Stomach (tissue), 9 donors: Measurements from ENCODE around the gene CHRM4. TPM values are rescaled to one million over a fixed set of nuclear protein-coding genes. Genes with fewer than 3 reads are reported as not detected.

Experiments used
- DNase-seq, 2 donors: peaks; one replicate each; pipeline versions ENCODE4 v3.0.0 to v3.0.0-alpha.2; 2013 to 2019
- H3K27ac ChIP-seq, 5 donors: fragments of 200-600 bp in 4 of 5; sonication (generic) in 4 of 5; one replicate each; pipeline ENCODE4 v1.5.1; 2013 to 2019; ENCODE audit warnings: mild to moderate bottlenecking in 1 of 5, moderate library complexity in 1 of 5
- H3K27me3 ChIP-seq, 3 donors: fragments of 200-600 bp; sonication (generic); one replicate each; pipeline ENCODE4 v1.5.1; 2017 to 2019; ENCODE audit warnings: mixed run types in 1 of 3
- H3K36me3 ChIP-seq, 4 donors: fragments of 200-600 bp; sonication (generic); 1 replicate in 3 of 4; 2 replicates in 1 of 4; pipeline ENCODE4 v1.5.1; 2016 to 2019
- H3K4me1 ChIP-seq, 4 donors: fragments of 200-600 bp; sonication (generic); one replicate each; pipeline ENCODE4 v1.5.1; 2016 to 2019
- H3K4me3 ChIP-seq, 4 donors: fragments of 200-600 bp; sonication (generic) in 3 of 4; one replicate each; pipeline ENCODE4 v1.5.1; 2016 to 2019; ENCODE audit warnings: mild to moderate bottlenecking in 1 of 4
- H3K9me3 ChIP-seq, 4 donors: fragments of 200-600 bp; sonication (generic); one replicate each; pipeline ENCODE4 v1.5.1; 2016 to 2019
- EP300 ChIP-seq: sonication (generic); formaldehyde crosslinking; IDR thresholded peaks from one replicate; pipeline ENCODE4 v1.6.1; 2017; ENCODE audit warnings: antibody characterized with exemption
- POLR2A ChIP-seq, 4 donors: fragments of 450-650 bp; IDR thresholded peaks; one replicate each; pipeline ENCODE4 v1.6.1; 2016; ENCODE audit warnings: antibody characterized with exemption in 4 of 4, control low read depth in 2 of 4, mild to moderate bottlenecking in 1 of 4, moderate library complexity in 1 of 4
- POLR2AphosphoS5 ChIP-seq, 3 donors: sonication (generic); formaldehyde crosslinking; IDR thresholded peaks; one replicate each; pipeline ENCODE4 v1.6.1; 2016; ENCODE audit warnings: antibody characterized with exemption in 3 of 3
- whole genome bisulfite sequencing, 5 donors: extraction: QIAGEN DNeasy Blood & Tissue Kit in 3 of 5; methylation state at CpG; one replicate each; pipeline versions ENCODE4 v1.1.5 to v1.1.7; 2013 to 2018; 5-methylcytosine and 5-hydroxymethylcytosine counted together
- intact Hi-C: fragments of 100-400 bp; cut with DNase I; formaldehyde crosslinking; loops from one replicate; pipeline ENCODE4 v1.15.1; 2023; ENCODE audit warnings: low total_unique reads
- polyA plus RNA-seq, 3 donors: library from polyadenylated mRNA; stranded (reverse); fragments of 200-250 nt; gene quantifications; one replicate each; pipeline ENCODE4 v1.2.3, GENCODE V29; 2013
- total RNA-seq, 5 donors: library from RNA; depleted of rRNA; stranded (reverse); fragments of >200 nt; gene quantifications; one replicate each; pipeline versions ENCODE4 v1.1.0 to v1.2.3, GENCODE V29; 2014 to 2016
- TF ChIP-seq, protein P1 (sequence below), 7 experiments: fragments of 450-650 bp in 4 of 7; fragments of 200-600 bp in 3 of 7; sonication (generic) in 3 of 7; IDR thresholded peaks; one replicate each; pipeline ENCODE4 v1.5.1; 2016 to 2019; ENCODE audit warnings: antibody characterized with exemption in 7 of 7, control low read depth in 2 of 7, mild to moderate bottlenecking in 1 of 7
- donor health status: healthy with polysubstance abuse.
- donor health status: Bipolar disorder and iron deficiency.
- donor health status: healthy.

CHRM4 gene
- total and polyA plus RNA-seq, 8 donors, result 0.37 to 2.8 TPM; not detected in 6

DNA sequence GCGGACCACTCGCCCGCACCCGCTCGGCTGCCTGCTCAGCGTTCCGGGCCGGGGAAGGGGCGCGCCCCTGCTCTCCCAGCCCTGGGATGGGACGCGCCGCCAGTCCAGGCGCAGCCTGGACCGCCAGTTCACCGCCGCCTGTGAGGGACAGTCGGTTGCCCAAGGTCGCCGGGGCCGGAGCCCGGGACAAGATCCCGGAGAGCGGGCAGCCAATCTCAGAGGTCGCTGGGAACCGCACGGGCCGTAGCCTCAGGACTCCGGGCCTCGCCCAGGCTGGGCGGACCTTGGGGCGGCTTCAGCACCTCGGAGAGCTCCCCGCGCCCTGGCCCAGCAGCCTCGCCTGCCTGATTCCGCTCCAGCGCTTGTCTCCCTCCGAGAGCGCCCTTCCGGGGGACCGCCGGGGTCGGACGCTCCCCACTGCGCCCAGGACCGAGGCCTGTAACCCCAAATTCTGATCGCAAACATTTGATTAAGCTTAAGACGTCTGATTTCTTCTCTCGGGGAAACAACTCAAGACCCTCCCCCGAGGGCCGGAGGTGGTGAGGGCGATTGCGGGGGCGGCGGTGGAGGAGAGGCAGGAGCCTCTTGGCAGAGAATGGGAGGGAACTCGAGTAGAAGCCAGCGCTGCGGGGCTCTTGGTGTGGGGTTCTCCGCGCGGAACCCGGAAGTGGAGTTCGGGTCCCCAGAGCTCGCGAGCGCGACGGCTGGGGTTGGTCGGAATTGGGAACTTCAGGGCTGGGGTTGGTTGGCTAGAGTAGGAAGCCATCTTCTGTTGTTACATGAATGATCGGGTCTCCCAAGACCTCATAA lies 1.1 kb upstream of the CHRM4 start:
- Histone ChIP-seq H3K4me3 (peak overlapping the region; percentile 40 to 63 (median 47)), H3K4me1 (peaks cover 41 to 49% (median 46%) of the 10 kb centered on the region in 4 donors)

DNA sequence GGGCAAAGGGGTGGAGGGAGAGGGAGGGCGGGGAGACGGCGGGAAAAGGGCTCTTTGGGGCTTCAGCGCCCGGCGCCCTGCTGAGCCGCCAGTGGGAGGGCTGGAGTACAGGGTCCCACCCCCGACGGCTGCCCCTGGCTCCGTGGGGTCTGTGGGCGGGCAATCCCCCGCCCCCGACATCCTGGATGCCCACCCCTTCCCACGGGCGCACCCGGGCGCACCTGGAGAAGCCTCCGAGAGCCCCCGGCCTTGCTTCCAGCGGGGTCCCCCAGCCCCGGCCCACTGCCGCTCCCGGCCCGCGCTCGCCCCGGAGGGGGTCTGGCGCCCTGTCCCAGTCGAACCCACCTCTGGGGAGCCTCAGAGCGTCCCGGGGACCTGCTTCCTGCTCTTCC lies 394 bp downstream of the CHRM4 start:
- Histone ChIP-seq H3K27me3 (peaks cover 17 to 73% (median 58%) of the 10 kb centered on the region in 3 donors), H3K4me3 (peak overlapping the region; percentile 23 to 63 (median 47))

More for the DNA sequence above, 1.1 kb upstream of the CHRM4 start:
- intact Hi-C loops, result loop anchor here (5.0 kb wide), 1 partner anchor 140 kb away; no protein-coding TSS in a partner anchor
- H3K27me3 ChIP-seq, result peaks cover 17 to 58% (median 49%) of the 10 kb centered on the region in 3 donors
- H3K27ac ChIP-seq, result no peak overlapping the region
- no peaks in the 10 kb centered on the region for H3K9me3 ChIP-seq
- TF ChIP-seq, protein P1, sequence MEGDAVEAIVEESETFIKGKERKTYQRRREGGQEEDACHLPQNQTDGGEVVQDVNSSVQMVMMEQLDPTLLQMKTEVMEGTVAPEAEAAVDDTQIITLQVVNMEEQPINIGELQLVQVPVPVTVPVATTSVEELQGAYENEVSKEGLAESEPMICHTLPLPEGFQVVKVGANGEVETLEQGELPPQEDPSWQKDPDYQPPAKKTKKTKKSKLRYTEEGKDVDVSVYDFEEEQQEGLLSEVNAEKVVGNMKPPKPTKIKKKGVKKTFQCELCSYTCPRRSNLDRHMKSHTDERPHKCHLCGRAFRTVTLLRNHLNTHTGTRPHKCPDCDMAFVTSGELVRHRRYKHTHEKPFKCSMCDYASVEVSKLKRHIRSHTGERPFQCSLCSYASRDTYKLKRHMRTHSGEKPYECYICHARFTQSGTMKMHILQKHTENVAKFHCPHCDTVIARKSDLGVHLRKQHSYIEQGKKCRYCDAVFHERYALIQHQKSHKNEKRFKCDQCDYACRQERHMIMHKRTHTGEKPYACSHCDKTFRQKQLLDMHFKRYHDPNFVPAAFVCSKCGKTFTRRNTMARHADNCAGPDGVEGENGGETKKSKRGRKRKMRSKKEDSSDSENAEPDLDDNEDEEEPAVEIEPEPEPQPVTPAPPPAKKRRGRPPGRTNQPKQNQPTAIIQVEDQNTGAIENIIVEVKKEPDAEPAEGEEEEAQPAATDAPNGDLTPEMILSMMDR (IDR thresholded peaks at IDR 0.05), result no peak
- TF ChIP-seq POLR2AphosphoS5 (IDR thresholded peaks at IDR 0.05), result peak in 1 of 3 donors; percentile 43
- WGBS, 5 donors, result 2 to 15% (median 3%) methylated on average over 18 to 71 of the region's 71 CpGs
- DNase-seq, result peak; percentile 87 to 96
- peaks cover 10 to 23% (median 21%) of the 10 kb centered on the region in 4 donors for H3K36me3 ChIP-seq

GRCh38 chr11:46390331-46391171 lies 1.0 kb downstream of the CHRM4 start:
- DNase-seq, result no peak
- no peak overlapping the region for H3K27ac ChIP-seq
- H3K36me3 ChIP-seq, result peaks cover 0 to 2% (median under 1%) of the 10 kb centered on the region in 4 donors
- TF ChIP-seq EP300 (no peak), POLR2AphosphoS5 (IDR thresholded peaks at IDR 0.05) (no peak), POLR2A (IDR thresholded peaks at IDR 0.05) (no peak)
- TF ChIP-seq, protein P1 (IDR thresholded peaks at IDR 0.05), result no peak
- H3K4me1 ChIP-seq, result peaks cover 41 to 49% (median 46%) of the 10 kb centered on the region in 4 donors
- intact Hi-C loops, result loop anchor here (5.0 kb wide), 1 partner anchor 142 kb away; no protein-coding TSS in a partner anchor
- peak overlapping the region in 3 of 4 donors; percentile 23 to 63 (median 51) for H3K4me3 ChIP-seq
- H3K27me3 ChIP-seq, result peaks cover 17 to 79% (median 58%) of the 10 kb centered on the region in 3 donors
- WGBS, 5 donors, result 4 to 8% (median 6%) methylated on average over 34 to 49 of the region's 49 CpGs
- no peaks in the 10 kb centered on the region for H3K9me3 ChIP-seq

More for the DNA sequence above, 394 bp downstream of the CHRM4 start:
- WGBS, 5 donors, result 0 to 3% (median 2%) methylated on average over 15 to 30 of the region's 31 CpGs
- H3K4me1 ChIP-seq, result peaks cover 41 to 49% (median 46%) of the 10 kb centered on the region in 4 donors
- intact Hi-C loops, result loop anchor here (5.0 kb wide), 1 partner anchor 141 kb away; no protein-coding TSS in a partner anchor
- no peaks in the 10 kb centered on the region for H3K9me3 ChIP-seq
- no peak overlapping the region for H3K27ac ChIP-seq
- DNase-seq, result no peak
- TF ChIP-seq EP300 (no peak), POLR2A (IDR thresholded peaks at IDR 0.05) (no peak), POLR2AphosphoS5 (IDR thresholded peaks at IDR 0.05) (no peak)
- TF ChIP-seq, protein P1 (IDR thresholded peaks at IDR 0.05), result no peak
- H3K36me3 ChIP-seq, result peaks cover 0 to 9% (median 6%) of the 10 kb centered on the region in 4 donors
